IPS-NIHi11 (cell line): ENCODE results near the gene IGF2BP1.
"Not testable (repeated sequence)": the region's sequence is repeated elsewhere in the genome, so short reads cannot be mapped to it uniquely, and the experiment has no call there.

ENCODE experiments used
- DNase-seq: peaks from one replicate; pipeline ENCODE4 v3.0.0; 2012; ENCODE audit warnings: mixed read lengths, low spot score

IGF2BP1 gene

DNA sequence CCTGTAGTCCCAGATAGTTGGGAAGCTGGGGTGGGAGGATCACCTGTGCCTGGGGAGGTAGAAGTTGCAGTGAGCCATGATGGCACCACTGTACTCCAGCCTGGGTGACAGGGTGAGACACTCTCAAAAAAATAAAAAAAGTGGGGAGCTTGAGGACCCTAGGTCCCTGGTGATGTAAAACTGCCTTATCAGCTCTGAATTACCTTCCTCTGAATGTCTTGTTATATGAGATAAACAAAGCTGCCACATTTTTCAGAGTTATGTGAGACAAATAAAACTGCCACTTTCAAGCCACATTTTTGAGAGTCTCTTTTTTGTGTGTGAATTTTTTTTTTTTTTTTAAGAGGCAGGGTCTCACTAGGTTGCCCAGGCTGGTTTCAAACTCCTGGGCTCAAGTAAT, 103.4 kb downstream of the IGF2BP1 start:
- DNase-seq = no peak

DNA sequence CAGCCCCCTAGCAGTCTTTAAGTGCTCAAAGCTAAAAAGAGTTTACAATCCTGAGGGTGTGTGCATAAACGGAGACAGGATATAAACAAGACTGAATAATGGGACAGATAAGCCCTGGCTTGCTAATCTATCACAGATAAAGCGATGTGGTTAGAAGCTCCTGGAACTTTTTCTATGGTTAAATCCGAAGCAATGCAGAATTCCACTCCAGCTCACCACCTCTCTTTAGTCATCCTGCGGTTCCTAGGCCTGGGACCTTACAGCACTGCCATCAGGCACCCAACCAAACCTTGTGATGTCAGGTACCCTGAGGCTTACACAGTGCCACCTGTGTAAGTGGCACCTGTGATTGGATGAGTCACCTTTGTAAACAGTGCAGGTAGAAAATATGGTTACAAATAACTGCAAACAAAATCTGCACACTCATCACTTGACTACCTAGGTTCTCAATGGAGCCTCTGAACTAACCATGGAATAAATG, 103.9 kb downstream of the IGF2BP1 start:
- DNase-seq = no peak

DNA sequence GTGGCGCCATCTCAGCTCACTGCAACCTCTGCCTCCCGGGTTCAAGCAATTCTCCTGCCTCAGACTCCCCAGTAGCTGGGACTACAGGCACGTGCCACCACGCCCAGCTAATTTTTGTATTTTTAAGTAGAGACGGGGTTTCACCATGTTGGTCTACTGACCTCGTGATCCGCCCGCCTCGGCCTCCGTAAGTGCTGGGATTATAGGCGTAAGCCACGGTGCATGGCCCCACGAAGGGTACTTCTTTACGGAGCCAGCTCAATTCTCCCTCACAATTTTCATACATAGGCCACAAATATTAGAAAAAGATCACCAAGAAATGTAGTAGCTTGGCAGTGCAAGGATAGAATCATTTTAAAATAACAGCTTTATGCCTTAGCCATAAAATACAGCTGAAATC, 106.2 kb downstream of the IGF2BP1 start:
- DNase-seq = not testable (repeated sequence)

DNA sequence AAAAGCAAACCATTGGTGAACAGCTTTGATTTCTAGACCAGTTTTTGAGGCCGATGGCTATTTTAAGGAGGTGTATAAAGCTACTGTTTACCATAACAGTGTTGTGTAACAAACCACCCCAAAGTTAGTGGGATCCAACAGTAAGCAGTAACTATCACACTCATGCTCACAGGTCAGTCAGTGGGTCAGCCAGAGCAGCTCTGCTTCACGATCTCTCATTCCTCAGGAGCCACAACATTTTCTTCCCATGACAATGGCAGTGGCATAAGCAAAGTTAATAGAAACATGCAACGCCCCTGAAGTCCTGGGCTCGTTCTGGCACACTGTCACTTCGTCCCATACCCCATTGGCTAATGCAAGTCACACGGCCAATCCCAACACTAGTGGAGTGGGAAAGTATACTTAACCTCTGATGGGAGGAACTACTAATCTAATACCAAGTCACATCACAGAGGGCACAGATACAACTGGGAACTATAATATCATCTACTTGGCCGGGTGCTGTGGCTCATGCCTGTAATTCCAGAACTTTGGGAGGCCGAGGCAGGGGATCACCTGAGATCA, 107.4 kb downstream of the IGF2BP1 start:
- DNase-seq = no peak
